HG02943 (cell line): Measurements from ENCODE around the gene MFSD2A.
"Not testable (repeated sequence)": the region's sequence is repeated elsewhere in the genome, so short reads cannot be mapped to it uniquely, and the experiment has no call there.

Source experiments
- ATAC-seq: cut with Tn5 transposase; IDR thresholded peaks from one replicate; pipeline ENCODE4 v1.9.1; 2021; ENCODE audit warnings: mild to moderate bottlenecking, low read depth, moderate library complexity; ENCODE audit not compliant: unreplicated experiment

The MFSD2A gene

DNA sequence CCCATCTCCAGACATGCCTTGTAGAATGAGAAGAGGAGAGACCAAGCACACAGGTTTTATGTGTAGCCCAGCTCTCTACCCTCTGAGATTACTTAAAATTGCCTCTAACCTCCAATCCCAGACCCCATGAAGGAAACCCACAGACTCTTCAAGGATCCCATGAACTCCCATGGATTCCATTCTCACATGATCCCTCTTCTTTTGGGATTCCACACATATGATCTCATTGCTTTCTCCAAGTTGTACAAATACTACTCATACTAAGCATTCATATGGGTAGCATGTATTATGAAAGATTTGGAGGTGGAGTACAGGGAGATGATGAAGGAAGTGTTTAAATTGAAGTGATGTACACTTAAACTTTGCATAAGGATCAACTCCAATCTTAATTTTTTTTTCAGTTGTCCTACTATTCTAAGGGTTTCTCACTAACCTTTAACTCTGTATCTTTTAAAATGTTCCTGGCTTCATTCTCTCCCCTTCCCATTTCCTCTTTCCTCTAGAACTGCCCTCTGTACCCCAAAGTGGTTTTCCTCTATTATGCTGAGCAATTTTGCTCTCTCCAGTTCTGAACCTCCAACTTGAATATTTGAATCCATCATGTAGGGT is 41.6 kb downstream of the MFSD2A start:
- ATAC-seq: no peak

DNA sequence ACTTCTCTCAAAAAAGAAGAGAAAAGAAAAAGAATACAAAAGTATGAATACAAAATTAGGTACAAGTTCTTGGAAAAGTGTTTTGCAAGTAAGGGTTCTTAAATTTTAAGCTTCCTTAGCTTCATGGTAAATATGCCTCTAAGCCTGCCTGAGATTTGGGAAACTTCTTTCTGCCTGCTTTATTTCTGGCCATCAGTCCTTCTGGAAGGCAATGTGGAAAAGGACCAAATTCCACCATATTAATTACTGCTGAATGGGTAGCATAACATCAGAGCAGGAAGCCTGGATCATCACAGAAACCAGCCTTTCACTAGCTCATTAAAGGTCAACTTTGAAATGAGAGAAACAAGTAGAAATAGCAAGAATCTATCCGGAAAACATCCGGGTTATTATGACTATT is 46.5 kb downstream of the MFSD2A start:
- no peak for ATAC-seq

- no peak for ATAC-seq
Observed at GRCh38 chr1:40003156-40004093, 48.5 kb downstream of the MFSD2A start.

DNA sequence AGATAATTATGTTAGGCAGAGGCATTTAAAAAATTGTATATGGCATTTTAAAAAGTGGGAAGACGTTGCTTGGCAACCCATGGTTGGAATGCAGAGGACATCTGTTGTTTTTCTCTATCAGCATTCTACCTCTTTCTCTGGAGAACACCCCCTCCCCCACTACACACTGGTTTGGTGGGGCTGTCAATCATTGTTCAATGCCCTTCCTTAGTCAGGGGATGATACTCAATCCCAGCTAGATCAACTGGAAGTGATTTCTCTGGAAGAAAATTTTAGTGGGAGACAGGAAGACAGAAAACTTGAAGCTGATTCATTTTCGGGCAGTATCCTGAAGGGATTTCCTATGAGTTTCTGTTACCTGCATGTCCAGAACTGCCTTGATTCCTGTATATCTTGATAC is 49.9 kb downstream of the MFSD2A start:
- ATAC-seq: no peak

DNA sequence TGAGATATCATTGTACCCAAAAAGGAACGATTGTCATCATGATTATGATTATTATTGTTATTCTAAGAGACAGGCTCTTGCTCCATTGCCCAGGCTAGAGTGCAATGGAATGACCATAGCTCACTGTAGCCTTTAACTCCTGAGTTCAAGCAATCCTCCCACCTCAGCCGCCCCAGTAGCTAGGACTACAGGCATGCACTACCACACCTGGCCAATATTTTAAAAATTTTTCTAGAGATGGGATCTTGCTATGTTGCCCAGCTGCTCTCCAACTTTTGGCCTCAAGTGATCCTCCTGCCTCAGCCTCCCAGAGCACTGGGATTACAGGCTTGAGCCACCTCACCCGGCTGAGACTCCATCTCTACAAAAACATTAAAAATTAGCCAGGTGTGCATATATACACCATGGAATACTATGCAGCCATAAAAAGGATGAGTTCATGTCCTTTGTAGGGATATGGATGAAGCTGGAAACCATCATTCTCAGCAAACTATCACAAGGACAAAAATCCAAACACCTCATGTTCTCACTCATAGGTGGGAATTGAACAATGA is 52.6 kb downstream of the MFSD2A start:
- ATAC-seq: not testable (repeated sequence)

DNA sequence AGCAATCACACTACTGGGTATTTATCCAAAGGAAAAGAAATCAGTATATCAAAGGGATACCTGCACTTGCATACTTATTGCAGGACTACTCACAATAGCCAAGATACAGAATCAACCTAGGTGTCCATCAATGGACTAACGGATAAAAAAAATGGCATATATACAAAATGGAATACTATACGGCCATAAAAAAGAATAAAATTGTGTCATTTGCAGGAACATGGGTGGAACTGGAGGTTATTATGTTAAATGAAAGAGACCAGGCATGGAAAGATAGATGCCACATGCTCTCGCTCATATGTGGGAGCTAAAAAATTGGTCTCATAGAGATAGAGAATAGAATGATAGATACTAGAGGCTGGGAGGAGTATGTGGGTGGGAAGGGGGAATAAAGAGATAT is 56.3 kb downstream of the MFSD2A start:
- no peak for ATAC-seq

GRCh38 chr1:40014253-40014706 is 59.3 kb downstream of the MFSD2A start:
- no peak for ATAC-seq

DNA sequence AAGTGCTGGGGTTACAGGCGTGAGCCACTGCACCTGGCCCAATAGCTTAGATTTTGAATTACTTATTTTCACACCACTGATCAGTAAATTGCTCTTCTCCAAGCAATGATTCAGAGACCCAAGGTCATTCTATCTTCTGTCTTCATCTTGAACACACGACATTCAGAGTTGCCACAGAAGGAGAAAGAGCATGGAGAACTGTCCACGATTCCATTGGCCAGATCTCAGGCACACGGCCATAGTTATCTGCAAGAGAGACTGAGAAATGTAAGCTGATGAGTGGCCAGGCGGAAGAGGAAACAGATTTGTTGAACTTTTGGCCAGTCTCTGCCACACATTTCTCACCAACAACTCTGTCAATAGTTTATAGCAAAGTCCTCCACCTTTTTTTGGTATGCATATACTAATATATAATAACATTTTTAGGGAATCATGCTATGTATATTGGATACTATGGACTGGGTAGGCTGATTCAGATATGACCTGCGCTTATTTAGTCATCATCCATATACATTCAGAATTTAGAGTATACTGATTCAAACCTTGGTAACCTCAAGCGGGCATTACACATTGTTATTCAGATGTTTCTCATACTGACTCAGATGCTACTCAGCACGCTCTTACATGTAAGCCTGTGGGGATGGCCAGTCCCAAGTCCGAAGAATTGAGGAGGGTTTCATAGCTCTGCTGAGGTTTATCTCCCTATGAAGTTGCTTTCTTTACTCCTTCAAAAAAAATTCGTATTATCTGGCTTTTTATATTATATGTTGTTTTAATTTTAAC is 60.1 kb downstream of the MFSD2A start:
- ATAC-seq: no peak

- ATAC-seq: no peak
Observed at GRCh38 chr1:40017951-40018575, 63.1 kb downstream of the MFSD2A start.
